ENCODE results near the gene SMIM17.

DNA sequence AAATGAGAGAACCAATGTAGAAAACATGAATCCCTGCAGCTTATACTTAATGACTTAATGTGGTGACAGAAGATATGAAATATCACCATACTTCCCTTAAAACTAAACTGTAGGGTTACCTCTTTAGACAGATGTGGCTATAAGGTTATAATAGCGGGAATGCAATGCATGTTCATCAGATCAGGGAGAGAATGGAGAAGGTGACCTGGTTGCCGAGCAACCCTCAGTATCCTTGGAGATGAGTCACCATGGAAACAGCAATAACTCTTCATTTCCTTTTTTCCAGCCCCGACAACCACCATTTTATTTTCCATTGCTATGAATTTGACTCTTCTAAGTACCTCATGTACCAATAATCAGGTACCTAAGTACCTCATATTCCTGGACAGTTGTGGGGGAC is 56.6 kb downstream of the SMIM17 start:
- TF ChIP-seq SIN3A (IDR thresholded peaks at IDR 0.05; ENCODE audit: low read depth), result no peak
- no peak for TF ChIP-seq EZH2phosphoT487 (IDR thresholded peaks at IDR 0.05; ENCODE audit: borderline replicate concordance)
- TF ChIP-seq, protein P1, sequence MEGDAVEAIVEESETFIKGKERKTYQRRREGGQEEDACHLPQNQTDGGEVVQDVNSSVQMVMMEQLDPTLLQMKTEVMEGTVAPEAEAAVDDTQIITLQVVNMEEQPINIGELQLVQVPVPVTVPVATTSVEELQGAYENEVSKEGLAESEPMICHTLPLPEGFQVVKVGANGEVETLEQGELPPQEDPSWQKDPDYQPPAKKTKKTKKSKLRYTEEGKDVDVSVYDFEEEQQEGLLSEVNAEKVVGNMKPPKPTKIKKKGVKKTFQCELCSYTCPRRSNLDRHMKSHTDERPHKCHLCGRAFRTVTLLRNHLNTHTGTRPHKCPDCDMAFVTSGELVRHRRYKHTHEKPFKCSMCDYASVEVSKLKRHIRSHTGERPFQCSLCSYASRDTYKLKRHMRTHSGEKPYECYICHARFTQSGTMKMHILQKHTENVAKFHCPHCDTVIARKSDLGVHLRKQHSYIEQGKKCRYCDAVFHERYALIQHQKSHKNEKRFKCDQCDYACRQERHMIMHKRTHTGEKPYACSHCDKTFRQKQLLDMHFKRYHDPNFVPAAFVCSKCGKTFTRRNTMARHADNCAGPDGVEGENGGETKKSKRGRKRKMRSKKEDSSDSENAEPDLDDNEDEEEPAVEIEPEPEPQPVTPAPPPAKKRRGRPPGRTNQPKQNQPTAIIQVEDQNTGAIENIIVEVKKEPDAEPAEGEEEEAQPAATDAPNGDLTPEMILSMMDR (IDR thresholded peaks at IDR 0.05 in 2 of 3, conservative IDR thresholded peaks at IDR 0.05 in 1 of 3; ENCODE audit: borderline replicate concordance in 1 of 3, insufficient read depth in 1 of 3, low read depth in 2 of 3, low read length in 2 of 3), result no peak
- TF ChIP-seq, protein P2, sequence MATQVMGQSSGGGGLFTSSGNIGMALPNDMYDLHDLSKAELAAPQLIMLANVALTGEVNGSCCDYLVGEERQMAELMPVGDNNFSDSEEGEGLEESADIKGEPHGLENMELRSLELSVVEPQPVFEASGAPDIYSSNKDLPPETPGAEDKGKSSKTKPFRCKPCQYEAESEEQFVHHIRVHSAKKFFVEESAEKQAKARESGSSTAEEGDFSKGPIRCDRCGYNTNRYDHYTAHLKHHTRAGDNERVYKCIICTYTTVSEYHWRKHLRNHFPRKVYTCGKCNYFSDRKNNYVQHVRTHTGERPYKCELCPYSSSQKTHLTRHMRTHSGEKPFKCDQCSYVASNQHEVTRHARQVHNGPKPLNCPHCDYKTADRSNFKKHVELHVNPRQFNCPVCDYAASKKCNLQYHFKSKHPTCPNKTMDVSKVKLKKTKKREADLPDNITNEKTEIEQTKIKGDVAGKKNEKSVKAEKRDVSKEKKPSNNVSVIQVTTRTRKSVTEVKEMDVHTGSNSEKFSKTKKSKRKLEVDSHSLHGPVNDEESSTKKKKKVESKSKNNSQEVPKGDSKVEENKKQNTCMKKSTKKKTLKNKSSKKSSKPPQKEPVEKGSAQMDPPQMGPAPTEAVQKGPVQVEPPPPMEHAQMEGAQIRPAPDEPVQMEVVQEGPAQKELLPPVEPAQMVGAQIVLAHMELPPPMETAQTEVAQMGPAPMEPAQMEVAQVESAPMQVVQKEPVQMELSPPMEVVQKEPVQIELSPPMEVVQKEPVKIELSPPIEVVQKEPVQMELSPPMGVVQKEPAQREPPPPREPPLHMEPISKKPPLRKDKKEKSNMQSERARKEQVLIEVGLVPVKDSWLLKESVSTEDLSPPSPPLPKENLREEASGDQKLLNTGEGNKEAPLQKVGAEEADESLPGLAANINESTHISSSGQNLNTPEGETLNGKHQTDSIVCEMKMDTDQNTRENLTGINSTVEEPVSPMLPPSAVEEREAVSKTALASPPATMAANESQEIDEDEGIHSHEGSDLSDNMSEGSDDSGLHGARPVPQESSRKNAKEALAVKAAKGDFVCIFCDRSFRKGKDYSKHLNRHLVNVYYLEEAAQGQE (IDR thresholded peaks at IDR 0.05; ENCODE audit: low read depth), result no peak
- TF ChIP-seq JUND (IDR thresholded peaks at IDR 0.05), result no peak

All from HCT116 (cell line).